C4-2B (cell line): ENCODE data around the gene GPS1.

Source experiments
- H3K27ac ChIP-seq: fragments of 450-650 bp; 2 replicates; pipeline ENCODE4 v1.5.1; 2017
- ZFX ChIP-seq: fragments of 450-650 bp; IDR thresholded peaks from 2 replicates; pipeline ENCODE4 v1.6.1; 2017
- TF ChIP-seq, protein P1 (sequence below): fragments of 450-650 bp; conservative IDR thresholded peaks from 2 replicates; pipeline ENCODE4 v1.5.1; 2017; ENCODE audit warnings: mild to moderate bottlenecking

Gene GPS1

DNA sequence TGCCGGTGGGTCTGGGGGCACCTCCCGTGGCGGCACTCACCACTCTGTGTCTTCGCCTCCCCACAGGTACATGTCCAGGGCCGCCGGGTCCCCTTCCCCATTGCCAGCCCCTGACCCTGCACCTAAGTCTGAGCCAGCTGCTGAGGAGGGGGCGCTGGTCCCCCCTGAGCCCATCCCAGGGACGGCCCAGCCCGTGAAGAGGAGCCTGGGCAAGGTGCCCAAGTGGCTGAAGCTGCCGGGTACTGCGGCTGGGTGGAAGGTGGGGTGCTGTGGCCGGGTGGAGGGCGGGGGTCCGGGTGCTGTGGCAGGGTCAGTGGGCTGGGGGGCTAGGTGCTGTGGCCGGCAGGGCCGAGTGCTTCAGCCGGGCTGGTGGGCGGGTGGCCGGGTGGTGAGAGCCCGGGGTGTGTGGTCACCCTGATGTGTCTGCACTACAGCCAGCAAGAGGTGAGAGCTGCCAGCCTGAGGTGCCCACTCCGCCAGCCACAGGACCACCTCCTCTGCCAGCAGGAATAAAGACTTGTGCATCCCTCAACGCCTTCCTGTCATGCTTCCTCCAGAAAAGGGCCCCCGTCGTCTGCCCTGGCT, 34.7 kb upstream of the GPS1 start:
- TF ChIP-seq, protein P1, sequence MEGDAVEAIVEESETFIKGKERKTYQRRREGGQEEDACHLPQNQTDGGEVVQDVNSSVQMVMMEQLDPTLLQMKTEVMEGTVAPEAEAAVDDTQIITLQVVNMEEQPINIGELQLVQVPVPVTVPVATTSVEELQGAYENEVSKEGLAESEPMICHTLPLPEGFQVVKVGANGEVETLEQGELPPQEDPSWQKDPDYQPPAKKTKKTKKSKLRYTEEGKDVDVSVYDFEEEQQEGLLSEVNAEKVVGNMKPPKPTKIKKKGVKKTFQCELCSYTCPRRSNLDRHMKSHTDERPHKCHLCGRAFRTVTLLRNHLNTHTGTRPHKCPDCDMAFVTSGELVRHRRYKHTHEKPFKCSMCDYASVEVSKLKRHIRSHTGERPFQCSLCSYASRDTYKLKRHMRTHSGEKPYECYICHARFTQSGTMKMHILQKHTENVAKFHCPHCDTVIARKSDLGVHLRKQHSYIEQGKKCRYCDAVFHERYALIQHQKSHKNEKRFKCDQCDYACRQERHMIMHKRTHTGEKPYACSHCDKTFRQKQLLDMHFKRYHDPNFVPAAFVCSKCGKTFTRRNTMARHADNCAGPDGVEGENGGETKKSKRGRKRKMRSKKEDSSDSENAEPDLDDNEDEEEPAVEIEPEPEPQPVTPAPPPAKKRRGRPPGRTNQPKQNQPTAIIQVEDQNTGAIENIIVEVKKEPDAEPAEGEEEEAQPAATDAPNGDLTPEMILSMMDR: no peak
- no peak for TF ChIP-seq ZFX
- no peak overlapping the region for H3K27ac ChIP-seq

DNA sequence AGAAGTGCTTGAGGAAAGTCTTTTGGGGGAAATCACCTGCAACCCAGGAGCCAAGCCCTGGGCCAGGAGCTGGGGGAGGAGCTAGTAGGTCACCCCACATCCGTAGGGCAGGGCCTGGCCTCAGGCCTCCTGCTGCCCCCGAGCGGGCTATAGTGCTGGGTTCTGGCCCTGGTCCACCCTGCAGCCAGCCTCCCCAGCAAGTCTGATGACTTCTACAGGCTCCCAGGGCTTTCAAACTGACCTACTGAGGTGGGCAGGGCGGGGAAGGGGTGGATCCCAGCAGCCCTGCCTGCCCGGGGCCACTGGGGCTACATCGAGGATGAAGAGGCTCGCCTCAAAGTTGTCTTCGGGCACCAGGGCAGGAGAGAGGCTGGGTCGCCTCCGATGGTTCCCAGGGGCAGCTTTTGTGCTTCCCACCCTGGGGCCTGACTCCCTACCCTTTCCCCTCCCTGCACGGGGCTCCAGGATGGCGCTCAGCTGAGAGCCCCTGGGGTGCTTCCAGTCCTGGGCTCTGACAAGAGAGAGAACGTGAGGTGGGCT, 34.0 kb upstream of the GPS1 start:
- no peak overlapping the region for H3K27ac ChIP-seq
- TF ChIP-seq, protein P1: no peak
- TF ChIP-seq ZFX: no peak

DNA sequence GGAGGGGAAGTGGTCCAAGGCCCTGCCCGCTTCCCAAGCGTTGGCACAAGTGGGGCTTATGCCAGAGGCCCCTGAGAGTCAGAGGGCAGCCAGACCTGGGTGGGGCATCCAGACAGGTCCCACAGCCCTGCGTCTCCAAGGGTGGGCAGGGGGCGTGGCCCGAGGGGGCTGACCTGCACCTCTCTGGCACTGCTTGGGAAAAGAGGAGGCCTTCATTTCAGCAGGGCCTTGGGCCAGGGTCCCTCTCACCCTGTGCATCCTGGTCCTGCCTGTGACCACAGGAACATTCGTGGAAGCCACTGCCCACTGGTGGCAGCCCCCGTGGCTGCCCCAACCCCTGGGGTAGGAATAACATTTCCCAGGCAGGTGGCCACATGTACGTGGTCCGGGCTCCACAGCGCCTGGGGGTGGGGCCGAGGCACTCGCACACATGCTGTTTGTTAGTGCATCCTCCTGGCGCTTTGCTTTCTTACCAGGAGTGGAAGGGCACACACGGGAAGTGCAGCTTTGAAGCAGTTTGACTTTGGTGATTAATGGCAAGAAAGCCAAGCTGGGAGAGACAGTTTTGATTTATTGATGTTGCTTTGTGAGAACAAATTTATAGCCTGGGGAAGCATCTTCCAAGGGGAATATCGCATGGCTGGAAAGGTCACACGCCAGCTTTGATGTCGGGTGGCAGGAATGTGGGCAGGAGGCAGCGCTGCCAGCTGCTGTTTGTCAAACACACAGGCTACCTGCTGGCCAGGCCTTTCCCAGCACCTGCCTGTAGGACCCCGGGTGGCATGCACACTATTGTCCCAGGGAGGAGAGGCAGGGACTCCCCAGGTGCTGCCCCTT, 33.3 kb upstream of the GPS1 start:
- H3K27ac ChIP-seq: no peak overlapping the region
- TF ChIP-seq, protein P1: no peak

DNA sequence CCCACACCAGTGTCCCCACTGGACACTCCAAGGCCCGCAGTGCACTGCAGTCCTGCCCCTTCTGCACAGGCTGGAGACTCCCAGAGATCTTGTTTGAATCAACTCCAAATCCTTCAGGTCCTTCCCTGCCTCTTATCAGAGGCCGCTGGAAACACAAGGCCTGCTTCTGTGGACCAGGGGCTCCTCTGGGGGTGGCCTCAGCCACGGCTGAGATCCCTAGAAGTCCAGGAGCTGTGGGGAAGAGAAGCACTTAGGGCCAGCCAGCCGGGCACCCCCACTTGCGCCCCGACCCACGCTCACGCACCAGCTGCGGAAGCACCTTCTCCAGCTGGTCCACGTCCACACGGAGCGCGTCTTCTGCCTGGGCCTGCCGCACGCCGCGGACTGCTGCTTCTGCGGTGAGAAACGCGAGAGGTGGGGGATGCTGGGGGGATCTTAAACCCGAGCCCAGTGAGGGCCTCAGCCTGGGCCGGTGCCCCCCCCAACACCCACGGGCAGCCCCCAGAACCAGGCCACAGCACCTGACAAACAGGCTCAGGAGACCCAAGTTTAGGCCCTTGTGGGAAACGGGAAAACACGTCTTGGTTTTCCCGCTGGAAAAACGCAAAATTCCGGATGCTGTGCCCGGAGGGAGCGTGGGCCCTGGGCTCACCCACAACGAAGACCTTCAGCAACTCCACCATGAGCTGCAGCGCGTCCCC, 32.6 kb upstream of the GPS1 start:
- TF ChIP-seq ZFX: no peak
- TF ChIP-seq, protein P1: no peak
- no peak overlapping the region; the same call in 1 of the 2 replicates for H3K27ac ChIP-seq

DNA sequence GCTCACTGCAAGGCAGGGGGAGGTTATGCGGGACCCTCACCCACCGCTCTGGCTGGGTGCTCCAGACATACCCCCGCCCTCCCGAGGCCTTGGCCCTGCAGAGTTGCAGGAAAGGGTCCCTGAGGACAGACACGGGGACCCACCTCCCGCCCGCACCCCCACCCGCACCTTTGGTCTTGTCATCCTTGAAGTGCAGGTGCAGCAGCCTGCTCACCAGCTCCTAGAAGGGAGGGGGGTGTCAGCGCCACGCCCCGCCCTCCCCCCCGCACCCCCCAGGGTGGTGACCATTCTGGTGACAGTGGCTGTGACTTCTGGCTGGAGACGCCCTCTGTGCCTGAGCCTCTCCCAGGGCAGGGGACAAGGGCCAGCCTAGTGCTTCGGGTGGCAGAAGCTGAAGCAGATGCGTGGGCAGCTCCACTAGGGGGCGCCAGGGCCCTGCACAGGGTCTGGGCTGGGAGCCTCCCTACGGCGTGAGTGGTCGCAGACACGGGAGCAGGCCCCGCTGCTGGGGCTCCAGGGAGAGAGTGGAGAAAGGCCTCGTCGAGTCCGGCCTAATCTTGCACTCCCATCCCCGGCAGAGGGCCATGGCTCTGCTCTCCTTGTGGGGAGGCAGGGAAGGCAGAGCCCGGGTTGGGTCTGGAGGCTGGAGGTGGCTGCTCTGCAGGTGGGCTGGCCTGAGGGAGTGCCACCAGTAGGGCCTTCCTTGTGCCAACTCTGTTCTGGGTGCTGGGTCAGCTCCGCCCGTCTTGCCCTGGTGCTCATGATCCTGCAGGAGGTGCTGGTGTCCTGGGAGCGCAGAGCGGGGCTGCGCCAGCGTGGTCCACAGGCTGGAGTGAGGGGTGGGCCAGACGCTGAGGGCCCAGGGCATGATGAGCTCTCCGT, 31.8 kb upstream of the GPS1 start:
- H3K27ac ChIP-seq: peak overlapping the region; percentile 99; the same call in 1 of the 2 replicates
- TF ChIP-seq, protein P1: peak; percentile 93
- no peak for TF ChIP-seq ZFX

DNA sequence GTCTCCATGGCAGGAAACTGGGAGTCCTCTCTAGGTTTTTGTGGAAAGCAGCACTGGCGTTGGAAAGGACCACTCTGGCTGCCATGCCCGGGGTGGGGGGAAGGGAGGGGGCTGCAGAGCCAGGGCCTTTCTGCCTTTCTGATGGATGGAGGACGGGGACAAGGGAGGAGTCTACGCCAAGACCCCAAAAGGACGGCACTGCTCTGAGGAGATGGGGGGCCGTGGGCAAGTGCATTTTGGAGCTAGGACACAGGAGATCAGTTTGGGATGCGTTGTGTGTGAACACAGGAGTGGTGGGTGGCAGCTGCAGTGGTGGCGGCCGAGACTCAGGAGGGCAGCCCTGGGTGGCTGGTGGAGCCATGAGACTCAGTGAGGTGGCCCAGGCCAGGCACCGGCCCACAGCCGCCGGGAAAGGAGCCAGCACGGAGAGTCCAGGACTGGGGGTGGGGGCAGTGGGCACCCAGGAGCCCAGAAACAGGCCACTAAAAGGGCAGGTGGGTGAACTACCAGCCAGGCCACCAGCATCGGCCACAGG, 31.1 kb upstream of the GPS1 start:
- peak overlapping the region; percentile 99 for H3K27ac ChIP-seq
- TF ChIP-seq, protein P1: no peak
- TF ChIP-seq ZFX: no peak
